Measurements from ENCODE around the gene VAMP4.

The VAMP4 gene

DNA sequence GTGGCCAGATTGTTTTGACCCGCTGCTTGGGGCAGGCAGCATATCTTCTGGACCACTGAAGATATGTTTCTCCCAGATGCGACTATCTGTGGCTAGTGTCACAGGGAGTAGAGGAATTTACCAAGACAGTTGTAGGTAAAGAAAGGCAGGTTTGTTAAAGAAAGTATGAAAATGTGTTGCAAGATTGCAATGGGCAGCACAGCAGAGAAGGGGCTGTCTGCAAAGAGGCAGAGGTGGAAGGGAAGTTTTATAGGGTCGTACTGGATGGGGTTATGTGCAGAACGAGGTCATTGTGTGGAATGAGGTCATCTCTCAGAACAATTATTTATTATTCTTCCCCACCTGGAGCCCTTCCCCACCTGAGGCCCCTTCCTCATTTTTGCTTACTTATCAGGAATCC, 15.0 kb upstream of the VAMP4 start:
- Histone ChIP-seq H3K4me1 (peaks cover 0 to 3% (median 0%) of the 10 kb centered on the region in 4 donors), H3K36me3 (no peaks in the 10 kb centered on the region), H3K27ac (no peak overlapping the region), H3K4me3 (no peak overlapping the region), H3K27me3 (no peaks in the 10 kb centered on the region), H3K9me3 (no peaks in the 10 kb centered on the region)
- intact Hi-C loops (cut with DNase I; ENCODE audit: low total_unique reads) = no loop called here
- DNase-seq = no peak
- TF ChIP-seq, protein P1, sequence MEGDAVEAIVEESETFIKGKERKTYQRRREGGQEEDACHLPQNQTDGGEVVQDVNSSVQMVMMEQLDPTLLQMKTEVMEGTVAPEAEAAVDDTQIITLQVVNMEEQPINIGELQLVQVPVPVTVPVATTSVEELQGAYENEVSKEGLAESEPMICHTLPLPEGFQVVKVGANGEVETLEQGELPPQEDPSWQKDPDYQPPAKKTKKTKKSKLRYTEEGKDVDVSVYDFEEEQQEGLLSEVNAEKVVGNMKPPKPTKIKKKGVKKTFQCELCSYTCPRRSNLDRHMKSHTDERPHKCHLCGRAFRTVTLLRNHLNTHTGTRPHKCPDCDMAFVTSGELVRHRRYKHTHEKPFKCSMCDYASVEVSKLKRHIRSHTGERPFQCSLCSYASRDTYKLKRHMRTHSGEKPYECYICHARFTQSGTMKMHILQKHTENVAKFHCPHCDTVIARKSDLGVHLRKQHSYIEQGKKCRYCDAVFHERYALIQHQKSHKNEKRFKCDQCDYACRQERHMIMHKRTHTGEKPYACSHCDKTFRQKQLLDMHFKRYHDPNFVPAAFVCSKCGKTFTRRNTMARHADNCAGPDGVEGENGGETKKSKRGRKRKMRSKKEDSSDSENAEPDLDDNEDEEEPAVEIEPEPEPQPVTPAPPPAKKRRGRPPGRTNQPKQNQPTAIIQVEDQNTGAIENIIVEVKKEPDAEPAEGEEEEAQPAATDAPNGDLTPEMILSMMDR (IDR thresholded peaks at IDR 0.05) = no peak

DNA sequence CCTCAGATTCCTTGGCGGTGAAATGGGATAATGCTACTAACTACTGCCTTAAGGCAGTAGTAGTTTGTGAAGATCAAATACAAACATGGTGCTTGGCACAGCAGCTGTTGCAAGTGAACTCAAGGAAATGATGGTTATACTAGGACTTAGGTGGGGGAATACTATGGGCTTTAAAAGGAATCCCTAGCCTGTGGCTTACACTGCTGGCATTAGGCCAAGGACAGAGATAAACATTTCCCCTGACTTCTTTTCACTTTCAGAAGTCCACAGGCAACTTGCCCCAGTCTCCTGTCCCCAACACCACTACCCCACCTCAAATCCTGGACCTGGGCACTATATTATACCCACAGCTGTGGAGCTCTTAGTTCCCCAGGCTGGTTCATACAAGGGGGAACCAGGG, 13.1 kb upstream of the VAMP4 start:
- intact Hi-C loops (cut with DNase I; ENCODE audit: low total_unique reads) = no loop called here
- Histone ChIP-seq H3K36me3 (no peaks in the 10 kb centered on the region), H3K4me1 (peaks cover 0 to 3% (median 0%) of the 10 kb centered on the region in 4 donors), H3K27me3 (no peaks in the 10 kb centered on the region), H3K4me3 (no peak overlapping the region), H3K27ac (no peak overlapping the region), H3K9me3 (no peaks in the 10 kb centered on the region)
- TF ChIP-seq, protein P1 (IDR thresholded peaks at IDR 0.05) = no peak
- DNase-seq = no peak

DNA sequence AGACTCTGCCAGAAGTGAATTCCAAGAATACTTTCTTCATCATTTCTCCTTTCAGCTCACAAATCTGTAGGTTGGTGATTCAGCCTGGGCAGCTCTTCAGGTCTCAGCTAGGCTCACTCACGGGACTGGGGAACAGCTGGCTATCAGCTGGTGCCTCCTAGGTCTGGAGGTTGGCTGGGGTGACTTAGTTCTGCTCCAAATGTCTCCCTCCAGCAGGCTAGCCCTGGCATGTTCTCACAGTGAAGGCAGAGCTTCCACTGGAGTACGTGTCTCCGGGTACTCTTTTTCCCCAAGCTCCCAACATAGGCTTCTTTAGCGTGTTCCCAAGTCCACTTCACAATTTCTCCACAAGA, 12.5 kb upstream of the VAMP4 start:
- no peak overlapping the region for H3K4me3 ChIP-seq
- no peaks in the 10 kb centered on the region for H3K36me3 ChIP-seq
- no peak for DNase-seq
- no peaks in the 10 kb centered on the region for H3K27me3 ChIP-seq
- no peak overlapping the region for H3K27ac ChIP-seq
- H3K9me3 ChIP-seq = no peaks in the 10 kb centered on the region
- intact Hi-C loops (cut with DNase I; ENCODE audit: low total_unique reads) = no loop called here
- TF ChIP-seq, protein P1 (IDR thresholded peaks at IDR 0.05) = no peak
- H3K4me1 ChIP-seq = peaks cover 0 to 3% (median 0%) of the 10 kb centered on the region in 4 donors

DNA sequence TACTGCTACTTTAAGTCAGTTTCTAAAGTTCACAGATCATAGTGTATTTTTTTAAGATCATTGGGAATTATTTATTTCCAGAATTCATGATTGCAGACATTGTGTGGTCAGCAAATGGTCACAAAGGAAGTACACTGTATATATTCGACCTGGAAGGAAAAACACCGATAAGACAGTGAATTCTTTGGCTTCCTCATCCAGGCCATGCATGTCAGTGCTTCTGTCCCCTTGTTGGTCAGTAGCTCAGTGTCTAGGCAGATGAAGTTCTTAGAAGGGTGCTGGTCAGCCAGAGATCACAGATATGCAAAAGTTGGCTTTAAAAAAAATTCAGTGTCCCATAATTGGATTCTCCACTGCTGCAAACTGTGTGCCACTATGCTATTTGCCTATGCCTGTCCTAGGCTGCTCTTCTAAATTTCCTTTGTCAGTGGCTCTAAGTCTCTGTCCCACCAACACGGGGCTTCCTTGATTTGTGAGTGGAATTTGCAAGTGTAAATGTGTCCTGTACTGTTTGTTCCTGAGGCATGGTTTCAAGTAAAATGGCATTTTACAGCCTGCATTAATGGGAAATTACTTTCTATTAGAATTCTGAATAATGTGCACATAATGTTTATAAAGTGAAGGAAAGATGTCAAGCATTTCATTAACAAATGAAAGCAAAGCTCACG, 12.0 kb upstream of the VAMP4 start:
- H3K4me3 ChIP-seq = no peak overlapping the region
- H3K27me3 ChIP-seq = no peaks in the 10 kb centered on the region
- no peaks in the 10 kb centered on the region for H3K36me3 ChIP-seq
- H3K4me1 ChIP-seq = peaks cover 0 to 3% (median 0%) of the 10 kb centered on the region in 4 donors
- intact Hi-C loops (cut with DNase I; ENCODE audit: low total_unique reads) = no loop called here
- no peaks in the 10 kb centered on the region for H3K9me3 ChIP-seq
- TF ChIP-seq, protein P1 (IDR thresholded peaks at IDR 0.05) = no peak
- DNase-seq = no peak
- H3K27ac ChIP-seq = no peak overlapping the region

DNA sequence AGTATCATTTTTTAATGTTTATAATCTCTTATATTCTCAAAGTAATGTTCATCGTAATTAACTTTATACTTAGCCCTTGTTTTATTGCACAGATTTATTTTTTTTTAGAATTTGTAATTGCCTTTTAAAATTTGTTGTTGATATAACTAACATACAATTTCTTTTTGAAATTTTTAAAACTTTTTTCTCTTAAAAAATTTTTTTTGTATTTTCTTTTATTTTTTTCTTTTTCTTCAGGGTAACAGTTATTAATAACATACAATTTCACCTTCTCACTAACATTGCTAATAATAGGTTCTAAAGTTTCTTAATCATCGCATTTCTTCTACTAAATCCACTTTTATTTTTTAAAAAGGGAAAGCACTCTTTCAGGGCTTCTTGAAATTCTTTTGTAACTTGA, 11.3 kb upstream of the VAMP4 start:
- intact Hi-C loops (cut with DNase I; ENCODE audit: low total_unique reads) = no loop called here
- Histone ChIP-seq H3K27me3 (no peaks in the 10 kb centered on the region), H3K27ac (no peak overlapping the region), H3K36me3 (no peaks in the 10 kb centered on the region), H3K4me1 (peaks cover 0 to 3% (median 0%) of the 10 kb centered on the region in 4 donors), H3K9me3 (no peaks in the 10 kb centered on the region), H3K4me3 (no peak overlapping the region)
- DNase-seq = no peak
- TF ChIP-seq, protein P1 (IDR thresholded peaks at IDR 0.05) = no peak

DNA sequence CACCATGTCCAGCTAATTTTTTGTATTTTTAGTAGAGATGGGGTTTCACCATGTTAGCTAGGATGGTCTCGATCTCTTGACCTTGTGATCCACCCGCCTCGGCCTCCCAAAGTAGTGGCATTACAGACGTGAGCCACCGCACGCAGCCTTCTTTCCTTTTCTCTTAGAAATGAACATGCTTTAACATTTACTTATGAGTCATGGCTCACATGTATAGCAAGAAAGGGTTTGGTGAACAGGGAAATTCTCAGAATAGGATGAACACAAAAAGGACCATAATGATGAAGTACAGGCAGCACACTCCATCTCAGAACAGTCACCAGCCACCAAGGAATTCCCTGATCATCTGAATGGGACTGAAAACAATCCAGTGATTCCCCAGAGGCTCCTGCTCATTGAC, 9.4 kb upstream of the VAMP4 start:
- TF ChIP-seq, protein P1 (IDR thresholded peaks at IDR 0.05) = no peak
- H3K4me1 ChIP-seq = peaks cover 0 to 3% (median 0%) of the 10 kb centered on the region in 4 donors
- H3K36me3 ChIP-seq = no peaks in the 10 kb centered on the region
- no peaks in the 10 kb centered on the region for H3K9me3 ChIP-seq
- H3K4me3 ChIP-seq = no peak overlapping the region
- intact Hi-C loops (cut with DNase I; ENCODE audit: low total_unique reads) = no loop called here
- H3K27ac ChIP-seq = no peak overlapping the region
- no peaks in the 10 kb centered on the region for H3K27me3 ChIP-seq
- no peak for DNase-seq

Measured in tibial artery (tissue), 4 donors.